Stimulated activated naive CD8-positive, alpha-beta T cell treated with anti-CD3 and anti-CD28 coated beads, Interleukin-15, Interleukin-2, amounts not matched to agents 100 ng/mL and 50 ng/mL, for 24 hours (primary cell): ENCODE data around the gene WNT7A.
"Not testable (repeated sequence)": the region's sequence is repeated elsewhere in the genome, so short reads cannot be mapped to it uniquely, and the experiment has no call there.

Experiments
- H3K27ac Mint-ChIP-seq: one replicate; pipeline ENCODE4 v1.8.0; 2021; ENCODE audit warnings: mild to moderate bottlenecking, mixed read lengths
- H3K27me3 Mint-ChIP-seq: one replicate; pipeline ENCODE4 v1.8.0; 2021; ENCODE audit warnings: mixed read lengths
- H3K36me3 Mint-ChIP-seq: one replicate; pipeline ENCODE4 v1.8.0; 2021; ENCODE audit warnings: low read depth, mixed read lengths
- H3K4me1 Mint-ChIP-seq: one replicate; pipeline ENCODE4 v1.8.0; 2021; ENCODE audit warnings: low read depth, mixed read lengths
- H3K4me3 Mint-ChIP-seq: one replicate; pipeline ENCODE4 v1.8.0; 2021; ENCODE audit warnings: mild to moderate bottlenecking, mixed read lengths
- H3K9me3 Mint-ChIP-seq: one replicate; pipeline ENCODE4 v1.8.0; 2021; ENCODE audit warnings: mixed read lengths

The WNT7A gene

DNA sequence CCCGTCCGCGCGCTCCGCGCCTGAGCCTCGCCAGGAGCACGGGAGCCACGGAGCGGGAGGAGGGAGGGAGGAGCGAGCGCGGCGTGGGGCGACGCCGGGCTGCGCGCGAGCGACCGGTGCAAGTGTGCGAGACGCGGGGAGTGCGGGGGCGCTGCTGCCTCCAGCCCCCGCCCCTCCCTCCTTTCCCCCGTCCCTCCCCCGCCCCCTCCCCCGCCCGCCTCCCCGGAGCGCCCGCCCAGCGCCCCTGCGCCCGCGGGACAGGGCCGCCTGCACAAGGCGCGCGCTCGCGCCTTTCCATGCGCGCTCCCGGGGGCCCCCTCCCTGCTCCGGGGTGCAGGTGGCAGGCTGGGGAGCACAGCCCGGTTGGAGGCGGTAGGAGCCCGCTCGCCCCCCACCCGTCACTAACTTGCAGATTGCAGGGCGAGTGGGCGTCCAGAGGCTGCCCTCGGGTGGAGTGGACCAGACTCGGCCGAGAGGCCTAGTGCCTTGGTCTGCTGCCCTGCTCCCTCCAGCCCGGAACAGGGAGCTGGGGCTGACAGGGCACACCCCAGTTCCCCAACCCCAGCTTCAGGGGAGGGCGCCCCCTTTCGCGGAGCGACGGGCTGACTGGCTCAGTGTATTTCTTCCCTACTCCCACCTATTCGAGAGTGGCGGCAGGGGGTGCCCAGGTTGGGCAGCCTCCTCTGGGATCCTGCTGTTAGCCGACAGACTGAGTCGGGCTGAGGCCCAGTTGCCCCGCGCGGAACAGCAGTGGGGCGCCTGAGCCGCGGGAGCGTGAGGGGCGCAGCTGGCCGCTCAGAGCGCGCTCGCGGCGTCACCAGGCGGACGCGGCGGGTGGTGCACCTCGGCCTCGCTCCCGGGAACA is at the start of gene WNT7A:
Gene WNT7A (minus strand): TSS at position 126 of the 865 bp plus-strand sequence. CDS start 255 bp downstream, outside the sequence.
- no peak within 1 kb of the TSS for H3K27ac Mint-ChIP-seq
- H3K27me3 Mint-ChIP-seq = peaks cover 60% of the 10 kb centered on the region
- H3K36me3 Mint-ChIP-seq = no peaks in the 10 kb centered on the region
- H3K4me1 Mint-ChIP-seq = no peaks in the 10 kb centered on the region
- peak within 1 kb of the TSS; percentile 60 for H3K4me3 Mint-ChIP-seq
- no peaks in the 10 kb centered on the region for H3K9me3 Mint-ChIP-seq

DNA sequence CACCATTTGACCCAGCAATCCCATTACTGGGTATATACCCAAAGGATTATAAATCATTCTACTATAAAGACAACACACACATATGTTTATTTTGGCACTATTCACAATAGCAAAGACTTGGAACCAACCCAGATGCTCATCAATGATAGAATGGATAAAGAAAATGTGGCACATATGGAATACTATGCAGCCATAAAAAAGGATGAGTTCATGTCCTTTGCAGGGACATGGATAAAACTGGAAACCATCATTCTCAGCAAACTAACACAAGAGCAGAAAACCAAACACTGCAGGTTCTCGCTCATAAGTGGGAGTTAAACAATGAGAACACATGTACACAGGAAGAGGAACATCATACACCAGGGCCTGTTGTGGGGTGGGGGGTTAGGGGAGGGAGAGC is 48.9 kb upstream of the WNT7A start:
- not testable (repeated sequence) for H3K4me3 Mint-ChIP-seq, H3K4me1 Mint-ChIP-seq, H3K27ac Mint-ChIP-seq
- Mint-ChIP-seq H3K27me3 (peaks cover 25% of the 10 kb centered on the region), H3K36me3 (peaks cover 11% of the 10 kb centered on the region), H3K9me3 (peaks cover 33% of the 10 kb centered on the region)

DNA sequence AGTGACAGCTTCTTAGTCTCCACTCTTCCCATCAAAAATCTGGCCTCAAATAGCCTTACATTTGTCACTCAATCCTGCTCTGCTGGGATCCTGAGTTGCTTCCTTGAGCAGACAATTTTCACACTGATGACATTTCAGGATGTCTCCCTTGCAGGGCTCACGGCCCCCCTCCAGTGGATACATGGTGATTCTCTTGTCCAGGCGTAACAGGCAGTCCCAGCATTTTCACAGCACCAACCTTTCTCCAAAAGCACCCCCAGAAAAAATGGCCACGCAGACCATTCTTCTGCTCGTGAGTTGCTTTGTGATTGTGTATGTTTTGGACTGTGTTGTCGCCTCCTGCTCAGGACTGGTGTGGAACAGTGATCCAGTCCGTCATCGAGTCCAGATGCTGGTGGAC is 47.4 kb upstream of the WNT7A start:
- Mint-ChIP-seq H3K4me3 (no peak overlapping the region), H3K36me3 (peaks cover 6% of the 10 kb centered on the region), H3K9me3 (peaks cover 33% of the 10 kb centered on the region)

DNA sequence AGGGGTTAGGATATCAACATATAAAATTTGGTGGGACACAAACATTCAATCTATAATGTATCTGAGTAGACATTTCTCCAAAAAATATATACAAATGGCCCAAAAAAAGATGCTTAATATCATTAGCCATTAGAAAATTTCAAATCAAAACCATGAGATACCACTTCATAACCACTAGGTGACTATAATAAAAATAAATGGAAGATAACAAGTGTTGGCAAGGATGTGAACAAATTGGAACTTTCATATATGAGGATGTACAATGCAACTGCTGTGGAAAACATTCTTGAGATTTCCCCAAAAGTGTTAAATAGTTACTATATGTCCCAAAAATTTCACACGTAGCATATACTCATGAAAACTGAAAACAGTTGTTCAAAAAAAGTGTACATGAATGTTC is 36.5 kb upstream of the WNT7A start:
- peaks cover 39% of the 10 kb centered on the region for H3K9me3 Mint-ChIP-seq

More for the DNA sequence above, 47.4 kb upstream of the WNT7A start:
- Mint-ChIP-seq H3K4me1 (no peaks in the 10 kb centered on the region), H3K27me3 (peaks cover 16% of the 10 kb centered on the region), H3K27ac (no peak overlapping the region)

DNA sequence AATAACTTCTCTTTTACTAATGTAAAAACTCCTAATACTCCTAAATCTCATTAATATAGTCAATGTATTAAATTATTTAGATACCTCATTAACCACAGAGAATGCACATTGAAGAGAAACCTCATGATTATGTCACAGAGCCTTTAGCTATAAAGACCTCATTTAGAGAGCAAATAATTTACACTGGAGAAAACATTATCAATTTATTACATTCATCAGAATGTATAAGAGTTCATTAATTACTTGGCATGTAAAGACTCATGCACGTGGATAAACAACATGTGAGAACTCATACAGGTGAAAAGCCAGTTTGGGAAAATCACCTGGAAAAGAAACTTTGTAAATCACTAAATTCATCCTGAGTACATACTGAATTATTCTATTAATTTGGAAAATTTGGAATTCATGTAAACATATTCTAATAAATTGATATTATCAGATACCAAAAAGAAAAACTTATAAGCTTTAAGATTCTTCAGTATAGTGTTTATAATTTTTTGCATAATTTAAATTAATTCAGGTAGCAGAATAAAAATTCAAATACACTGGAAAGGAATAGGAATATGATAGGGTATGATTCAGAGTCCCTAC is 22.9 kb upstream of the WNT7A start:
- Mint-ChIP-seq H3K4me3 (no peak overlapping the region), H3K9me3 (peaks cover 59% of the 10 kb centered on the region), H3K4me1 (no peaks in the 10 kb centered on the region), H3K27ac (no peak overlapping the region), H3K27me3 (no peaks in the 10 kb centered on the region), H3K36me3 (peaks cover 44% of the 10 kb centered on the region)

More for the DNA sequence above, 36.5 kb upstream of the WNT7A start:
- H3K27me3 Mint-ChIP-seq = no peaks in the 10 kb centered on the region
- no peaks in the 10 kb centered on the region for H3K4me1 Mint-ChIP-seq
- H3K27ac Mint-ChIP-seq = no peak overlapping the region
- no peak overlapping the region for H3K4me3 Mint-ChIP-seq
- peaks cover 11% of the 10 kb centered on the region for H3K36me3 Mint-ChIP-seq

DNA sequence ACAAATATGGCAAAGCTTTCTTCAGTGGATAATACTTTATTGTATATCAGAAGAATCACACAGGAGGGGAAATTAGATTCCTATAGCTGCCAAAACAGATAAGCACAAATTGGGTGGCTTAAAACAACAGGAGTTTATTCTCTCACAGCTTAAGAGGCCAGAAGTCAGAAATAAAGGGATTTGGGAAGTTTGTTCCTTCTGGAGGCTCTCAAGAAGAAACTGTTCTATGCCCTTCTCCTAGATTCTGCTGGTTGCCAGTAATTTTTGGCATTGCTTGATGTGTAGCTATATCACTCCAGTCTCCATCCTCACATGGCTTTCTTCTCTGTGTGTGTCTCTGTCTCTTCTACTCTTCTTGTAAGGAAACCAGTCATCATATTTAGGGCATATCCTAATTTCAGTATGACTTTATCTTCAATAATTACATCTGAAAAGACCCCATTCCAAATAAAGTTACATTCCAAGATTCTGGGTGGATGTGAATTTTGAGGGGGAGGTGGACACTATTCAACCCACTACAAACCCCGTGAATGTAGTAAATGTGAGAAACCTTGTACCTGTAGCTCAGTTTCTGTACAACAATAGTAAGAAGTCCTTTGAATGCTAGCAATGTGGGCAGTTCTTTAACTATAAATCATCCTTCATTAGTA is 22.2 kb upstream of the WNT7A start:
- Mint-ChIP-seq H3K9me3 (peaks cover 53% of the 10 kb centered on the region), H3K4me3 (no peak overlapping the region)

DNA sequence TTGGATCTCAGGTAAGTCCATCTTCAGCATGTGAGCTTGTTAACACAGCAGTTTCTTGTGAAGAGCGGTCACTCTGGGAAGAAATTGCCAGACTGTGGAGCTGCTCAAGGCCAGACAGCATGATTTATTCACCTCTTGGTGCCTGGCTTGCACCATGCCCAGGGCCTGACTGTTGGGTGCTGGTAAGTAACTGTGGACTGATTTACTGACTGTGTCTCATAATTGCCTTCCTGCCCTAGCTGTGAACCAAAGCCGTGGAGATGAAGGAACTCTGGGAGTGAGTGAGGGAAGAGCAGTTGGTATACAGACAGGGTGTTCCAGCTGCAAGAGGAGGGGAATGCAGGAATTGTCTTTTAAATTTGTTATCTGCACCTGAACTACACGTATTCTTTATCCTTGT is 18.5 kb upstream of the WNT7A start:
- peaks cover 32% of the 10 kb centered on the region for H3K36me3 Mint-ChIP-seq
- H3K27me3 Mint-ChIP-seq = no peaks in the 10 kb centered on the region
- H3K9me3 Mint-ChIP-seq = peaks cover 32% of the 10 kb centered on the region
- H3K4me3 Mint-ChIP-seq = no peak overlapping the region
- H3K4me1 Mint-ChIP-seq = peaks cover 16% of the 10 kb centered on the region
- H3K27ac Mint-ChIP-seq = no peak overlapping the region

More for the DNA sequence above, 22.2 kb upstream of the WNT7A start:
- no peaks in the 10 kb centered on the region for H3K4me1 Mint-ChIP-seq
- no peaks in the 10 kb centered on the region for H3K27me3 Mint-ChIP-seq
- peaks cover 40% of the 10 kb centered on the region for H3K36me3 Mint-ChIP-seq
- no peak overlapping the region for H3K27ac Mint-ChIP-seq

DNA sequence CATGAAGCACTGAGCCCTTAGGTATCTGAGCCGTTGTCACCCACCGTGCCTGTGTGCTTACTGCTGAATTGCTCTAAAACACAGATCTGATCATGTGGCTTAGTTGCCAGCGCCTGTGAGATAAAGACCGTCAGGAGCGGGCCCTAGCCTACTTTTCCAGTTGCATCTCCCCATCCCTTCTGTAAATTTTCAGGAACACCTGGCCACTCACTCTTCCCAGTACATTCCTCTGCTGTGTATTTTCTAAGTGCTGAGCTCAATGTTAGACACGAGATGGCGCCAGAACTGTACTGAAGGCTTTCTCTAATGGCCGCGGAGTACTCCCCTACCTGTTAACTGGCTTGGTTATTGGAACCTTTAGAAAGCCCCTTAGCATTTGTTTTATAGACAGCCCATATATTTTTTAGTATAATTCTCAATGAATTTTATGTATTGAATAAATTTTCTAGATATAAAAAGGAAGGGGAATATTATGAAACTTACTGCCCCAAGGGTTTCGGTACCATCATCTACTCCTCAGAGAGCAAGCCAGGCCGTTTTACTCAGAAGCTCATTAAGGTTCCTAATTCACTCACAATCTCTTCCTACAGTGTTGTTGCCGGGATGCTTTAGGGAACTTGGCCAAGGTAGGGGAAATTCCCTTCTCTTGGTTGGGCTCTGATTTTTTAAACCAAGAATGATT is 16.7 kb upstream of the WNT7A start:
- Mint-ChIP-seq H3K9me3 (peaks cover 31% of the 10 kb centered on the region), H3K4me3 (peak overlapping the region; percentile 85), H3K36me3 (peaks cover 28% of the 10 kb centered on the region), H3K27ac (no peak overlapping the region), H3K27me3 (no peaks in the 10 kb centered on the region), H3K4me1 (peaks cover 17% of the 10 kb centered on the region)

DNA sequence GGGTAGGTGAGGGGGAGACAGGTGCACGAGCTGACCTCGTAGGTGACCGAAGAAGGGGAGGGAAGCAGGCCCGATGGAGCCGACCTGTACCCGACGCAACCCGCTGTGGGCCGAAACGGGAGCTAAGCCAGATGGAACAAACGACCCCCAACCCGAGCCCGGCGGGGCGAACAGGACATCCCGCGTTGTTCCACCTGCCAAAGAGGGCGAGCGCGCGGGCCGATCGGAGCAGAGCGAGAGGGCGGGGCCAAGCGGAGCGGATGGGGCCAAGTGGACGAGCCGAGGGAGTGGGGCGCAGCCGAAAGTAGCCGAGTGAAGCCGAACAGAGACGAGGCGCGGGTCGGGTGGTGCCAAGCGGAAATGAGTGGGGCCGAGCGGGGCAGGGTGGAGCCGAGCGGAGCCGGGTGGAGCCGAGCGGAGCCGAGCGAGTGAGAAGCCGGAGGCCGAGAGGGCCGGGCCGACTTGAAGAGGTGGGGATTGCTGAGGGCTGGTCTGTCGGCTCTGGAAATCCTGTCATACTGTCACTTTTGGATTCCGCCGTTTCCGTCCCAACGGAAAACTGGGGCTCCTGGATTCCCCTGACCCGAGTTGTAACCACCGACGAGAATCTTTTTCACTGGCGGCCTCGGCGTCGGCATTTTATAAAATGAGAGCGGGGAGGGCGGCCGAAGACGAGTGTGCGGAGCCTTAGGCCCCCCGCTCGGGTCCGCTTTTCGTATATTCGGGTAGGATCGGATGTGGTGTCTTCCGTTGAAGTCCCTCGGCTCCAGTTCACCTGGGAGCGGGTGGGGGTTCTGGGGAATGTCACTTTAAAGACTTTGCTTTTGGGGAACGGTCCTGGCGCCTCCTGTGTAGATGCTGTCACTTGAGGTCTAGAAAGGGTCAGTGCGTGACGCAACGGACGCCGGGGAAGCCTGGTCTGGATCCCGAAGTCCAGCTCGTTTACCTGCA is 15.6 kb upstream of the WNT7A start:
- H3K36me3 Mint-ChIP-seq = peaks cover 22% of the 10 kb centered on the region
- H3K4me1 Mint-ChIP-seq = peaks cover 29% of the 10 kb centered on the region
- peaks cover 26% of the 10 kb centered on the region for H3K9me3 Mint-ChIP-seq
- peak overlapping the region; percentile 72 for H3K27ac Mint-ChIP-seq
- H3K27me3 Mint-ChIP-seq = no peaks in the 10 kb centered on the region
- peak overlapping the region; percentile 85 for H3K4me3 Mint-ChIP-seq

DNA sequence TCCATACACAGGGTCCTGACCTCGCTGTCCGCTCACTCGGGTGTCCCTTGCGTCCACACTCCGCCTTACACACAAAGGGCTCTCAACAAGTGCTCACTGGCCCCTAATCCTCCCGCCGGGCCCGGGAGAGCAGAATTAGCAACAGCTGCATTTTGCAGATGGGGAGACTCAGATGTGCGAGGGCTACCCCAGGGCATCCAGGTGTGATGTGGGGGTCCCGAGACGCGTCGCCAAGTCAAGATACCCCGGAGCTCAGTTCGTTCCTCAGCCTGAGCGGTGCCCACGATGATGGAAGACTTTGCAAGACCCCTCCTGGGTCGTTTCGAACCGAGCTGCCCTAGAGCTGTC is 14.9 kb upstream of the WNT7A start:
- Mint-ChIP-seq H3K36me3 (peaks cover 20% of the 10 kb centered on the region), H3K4me3 (peak overlapping the region; percentile 85), H3K4me1 (peaks cover 30% of the 10 kb centered on the region), H3K27me3 (no peaks in the 10 kb centered on the region), H3K9me3 (peaks cover 22% of the 10 kb centered on the region), H3K27ac (no peak overlapping the region)

DNA sequence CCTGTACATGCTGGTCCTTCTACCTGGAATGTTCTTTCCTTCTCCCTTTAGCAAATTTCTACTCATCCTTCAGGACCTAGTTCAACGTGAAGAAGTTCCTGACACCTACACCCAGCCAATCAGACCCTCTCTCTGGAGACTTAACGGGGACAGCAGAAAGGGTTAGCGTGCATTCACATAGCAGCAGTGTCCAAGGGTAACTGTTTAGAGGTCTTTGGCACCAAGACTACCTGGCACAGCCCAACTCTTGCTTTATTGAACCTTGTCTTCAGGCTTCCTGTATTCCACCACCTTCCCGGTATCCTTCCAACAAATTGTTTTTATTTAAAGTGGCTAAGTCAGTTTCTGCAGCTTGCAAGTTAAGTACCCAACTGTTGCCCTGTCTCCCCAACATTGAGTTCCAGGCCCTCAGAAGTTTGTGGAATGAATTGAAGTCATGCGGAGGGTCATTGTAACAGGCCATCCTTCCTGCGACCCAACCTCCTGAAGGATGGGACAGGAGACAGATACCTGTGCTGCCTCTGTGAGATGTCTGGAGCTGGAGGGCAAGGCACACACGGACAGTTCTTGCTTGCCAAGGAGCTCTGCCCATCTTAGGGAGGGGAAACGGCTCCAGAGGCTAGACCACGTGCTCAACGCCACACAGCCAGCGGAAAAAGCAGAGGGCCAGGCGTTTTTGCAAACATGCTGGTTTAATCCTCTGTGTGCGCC is 14.4 kb upstream of the WNT7A start:
- Mint-ChIP-seq H3K9me3 (peaks cover 17% of the 10 kb centered on the region), H3K4me3 (no peak overlapping the region), H3K27me3 (no peaks in the 10 kb centered on the region), H3K36me3 (peaks cover 15% of the 10 kb centered on the region), H3K27ac (no peak overlapping the region), H3K4me1 (peaks cover 30% of the 10 kb centered on the region)

DNA sequence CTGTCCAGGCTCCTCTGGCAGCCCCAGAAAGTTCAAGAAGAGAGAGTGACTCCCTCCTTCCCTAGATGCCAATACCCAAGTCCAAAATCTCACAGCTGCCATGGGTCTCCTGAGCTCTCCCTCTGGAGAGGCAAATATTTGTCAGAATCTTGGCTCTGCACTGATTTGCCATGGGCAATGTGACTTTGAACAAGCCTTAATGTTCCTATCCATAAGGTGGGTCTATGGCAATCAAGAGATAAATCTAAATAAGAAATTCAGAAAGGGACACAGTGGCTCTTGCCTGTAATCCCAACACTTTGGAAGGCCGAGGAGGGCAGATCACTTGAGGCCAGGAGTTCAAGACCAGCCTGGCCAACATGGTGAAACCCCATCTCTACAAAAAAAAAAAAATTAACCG is 12.4 kb upstream of the WNT7A start:
- H3K27me3 Mint-ChIP-seq = no peaks in the 10 kb centered on the region
- H3K4me1 Mint-ChIP-seq = peaks cover 30% of the 10 kb centered on the region
- peaks cover 4% of the 10 kb centered on the region for H3K9me3 Mint-ChIP-seq
- H3K4me3 Mint-ChIP-seq = no peak overlapping the region
- no peaks in the 10 kb centered on the region for H3K36me3 Mint-ChIP-seq
- H3K27ac Mint-ChIP-seq = no peak overlapping the region

DNA sequence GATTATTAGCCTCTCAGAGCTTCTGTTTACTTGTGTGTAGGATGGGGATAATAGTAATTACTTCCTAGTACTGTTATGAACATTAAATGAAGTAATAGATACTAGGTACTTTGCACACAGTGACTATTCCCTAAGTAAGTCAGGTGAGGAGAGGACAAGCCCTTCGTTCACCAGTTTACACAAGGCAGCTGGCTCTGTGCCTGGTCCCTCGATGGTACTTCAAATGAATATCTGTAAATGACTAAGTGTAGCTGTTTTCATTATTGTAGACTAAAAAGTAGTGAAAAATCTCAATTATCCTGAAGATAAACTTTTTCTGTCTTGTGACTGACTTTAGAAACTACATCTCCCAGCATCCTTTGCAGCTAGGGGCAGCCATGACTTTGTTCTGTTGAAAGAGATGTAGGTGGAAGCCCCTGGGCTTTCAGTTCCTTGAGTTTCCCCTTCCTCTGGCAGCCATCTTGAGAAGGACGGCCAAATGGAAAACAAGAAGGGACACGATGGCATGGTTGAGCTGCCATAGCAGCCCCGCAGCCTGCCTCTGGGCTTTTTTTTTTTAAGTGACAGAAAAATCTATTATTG is 11.7 kb upstream of the WNT7A start:
- no peaks in the 10 kb centered on the region for H3K36me3 Mint-ChIP-seq
- H3K4me3 Mint-ChIP-seq = no peak overlapping the region
- H3K27ac Mint-ChIP-seq = no peak overlapping the region
- H3K27me3 Mint-ChIP-seq = no peaks in the 10 kb centered on the region
- H3K9me3 Mint-ChIP-seq = peaks cover 4% of the 10 kb centered on the region
- H3K4me1 Mint-ChIP-seq = peaks cover 30% of the 10 kb centered on the region
